ENCODE measurements around the gene TMEM178B. TPM values are rescaled to one million over a fixed set of nuclear protein-coding genes. Genes with fewer than 3 reads are reported as not detected.

The TMEM178B gene
- total and polyA plus RNA-seq, 12 donors: 1.2 to 54.6 (median 25.7) TPM

DNA sequence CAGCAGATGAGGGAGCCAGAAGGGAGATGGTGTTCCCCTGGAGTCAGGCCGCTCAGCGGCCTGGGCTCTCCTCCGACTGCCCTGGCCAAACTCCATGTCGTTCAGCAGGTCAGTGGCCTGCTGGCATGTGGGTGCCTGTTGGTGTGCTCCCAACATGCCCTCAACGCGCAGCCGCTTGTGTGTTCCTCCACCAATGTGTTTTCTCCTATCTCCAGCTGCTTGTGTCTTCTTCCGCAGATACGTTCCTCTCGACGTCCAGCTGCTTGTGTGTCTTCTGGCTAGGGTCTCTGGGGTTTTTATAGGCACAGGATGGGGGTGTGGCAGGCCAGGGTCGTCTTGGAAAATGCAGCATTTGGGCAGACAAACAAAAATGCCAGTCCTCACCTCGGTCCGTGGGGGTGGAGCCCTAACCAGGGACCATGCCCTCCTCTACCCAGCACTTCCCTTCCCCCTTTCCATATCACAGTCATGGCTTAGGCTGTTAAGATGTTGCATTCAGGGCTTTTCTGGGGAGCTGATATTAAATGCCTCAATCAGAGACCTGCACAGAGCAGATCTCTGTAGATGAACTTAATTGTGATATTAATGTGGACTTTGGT lies 111.6 kb downstream of the TMEM178B start:
- Histone ChIP-seq H3K27me3 (no peaks in the 10 kb centered on the region), H3K36me3 (no peaks in the 10 kb centered on the region), H3K9me3 (no peaks in the 10 kb centered on the region), H3K4me1 (peaks cover 0 to 3% (median 0%) of the 10 kb centered on the region in 9 donors), H3K4me3 (no peak overlapping the region), H3K27ac (no peak overlapping the region)
- DNase-seq (no peak), ATAC-seq (no peak)
- intact Hi-C loops (cut with DNase I): no loop called here
- TF ChIP-seq, protein P1, sequence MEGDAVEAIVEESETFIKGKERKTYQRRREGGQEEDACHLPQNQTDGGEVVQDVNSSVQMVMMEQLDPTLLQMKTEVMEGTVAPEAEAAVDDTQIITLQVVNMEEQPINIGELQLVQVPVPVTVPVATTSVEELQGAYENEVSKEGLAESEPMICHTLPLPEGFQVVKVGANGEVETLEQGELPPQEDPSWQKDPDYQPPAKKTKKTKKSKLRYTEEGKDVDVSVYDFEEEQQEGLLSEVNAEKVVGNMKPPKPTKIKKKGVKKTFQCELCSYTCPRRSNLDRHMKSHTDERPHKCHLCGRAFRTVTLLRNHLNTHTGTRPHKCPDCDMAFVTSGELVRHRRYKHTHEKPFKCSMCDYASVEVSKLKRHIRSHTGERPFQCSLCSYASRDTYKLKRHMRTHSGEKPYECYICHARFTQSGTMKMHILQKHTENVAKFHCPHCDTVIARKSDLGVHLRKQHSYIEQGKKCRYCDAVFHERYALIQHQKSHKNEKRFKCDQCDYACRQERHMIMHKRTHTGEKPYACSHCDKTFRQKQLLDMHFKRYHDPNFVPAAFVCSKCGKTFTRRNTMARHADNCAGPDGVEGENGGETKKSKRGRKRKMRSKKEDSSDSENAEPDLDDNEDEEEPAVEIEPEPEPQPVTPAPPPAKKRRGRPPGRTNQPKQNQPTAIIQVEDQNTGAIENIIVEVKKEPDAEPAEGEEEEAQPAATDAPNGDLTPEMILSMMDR (IDR thresholded peaks at IDR 0.05): no peak
- WGBS, 2 donors: 80 to 86% methylated on average over 14 of the region's 14 CpGs

DNA sequence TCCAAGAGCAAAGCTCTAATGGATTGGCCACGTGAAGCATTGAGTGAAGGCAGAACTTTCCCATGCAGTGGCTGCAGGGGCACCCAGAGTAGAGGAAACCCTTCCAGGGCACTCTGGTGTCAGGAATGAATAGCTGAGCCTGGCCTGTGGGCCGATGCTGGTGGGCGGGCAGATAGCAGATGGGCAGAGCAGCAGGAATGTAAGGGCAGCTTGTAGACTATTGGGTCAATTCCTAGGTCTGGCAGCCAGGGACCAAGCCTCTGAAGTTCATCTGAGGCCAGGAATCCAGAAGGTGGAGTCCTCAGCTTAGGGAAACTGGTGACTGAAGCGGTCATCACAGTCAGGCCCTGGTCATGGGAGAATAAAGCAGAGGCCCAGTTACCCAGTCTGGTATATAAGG lies 115.4 kb downstream of the TMEM178B start:
- H3K4me3 ChIP-seq: no peak overlapping the region
- H3K36me3 ChIP-seq: no peaks in the 10 kb centered on the region
- DNase-seq (no peak), ATAC-seq (no peak)
- H3K9me3 ChIP-seq: no peaks in the 10 kb centered on the region
- no peaks in the 10 kb centered on the region for H3K27me3 ChIP-seq
- TF ChIP-seq, protein P1 (IDR thresholded peaks at IDR 0.05): no peak
- no peak overlapping the region for H3K27ac ChIP-seq
- intact Hi-C loops (cut with DNase I): no loop called here
- WGBS, 2 donors: 78 to 84% methylated on average over 4 of the region's 4 CpGs
- peaks cover 0 to 3% (median 0%) of the 10 kb centered on the region in 9 donors for H3K4me1 ChIP-seq

DNA sequence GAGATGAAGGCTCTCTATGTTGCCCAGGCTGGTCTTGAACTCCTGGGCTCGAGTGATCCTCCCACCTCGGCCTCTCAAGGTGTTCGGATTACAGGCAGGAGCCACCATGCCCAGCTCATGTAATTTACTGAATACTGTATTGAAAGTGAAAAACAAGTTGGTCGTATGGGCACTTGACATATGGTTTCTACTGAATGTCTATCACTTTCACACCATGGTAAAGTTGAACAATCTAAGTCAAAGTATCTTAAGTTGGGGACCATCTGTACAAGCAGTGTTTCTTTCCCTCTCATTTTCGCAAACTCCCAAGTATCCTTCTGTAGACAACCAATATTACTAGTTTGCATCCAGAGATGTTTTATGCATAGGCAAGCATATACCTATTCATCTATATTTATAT lies 116.6 kb downstream of the TMEM178B start:
- TF ChIP-seq, protein P1 (IDR thresholded peaks at IDR 0.05): no peak
- peaks cover 0 to 3% (median 0%) of the 10 kb centered on the region in 9 donors for H3K4me1 ChIP-seq
- ATAC-seq (no peak), DNase-seq (no peak)
- intact Hi-C loops (cut with DNase I): no loop called here
- no peak overlapping the region for H3K4me3 ChIP-seq
- H3K9me3 ChIP-seq: peaks cover 0 to 4% (median 0%) of the 10 kb centered on the region in 11 donors
- WGBS, 2 donors: 66 to 80% methylated on average over 5 of the region's 5 CpGs
- H3K27ac ChIP-seq: no peak overlapping the region
- no peaks in the 10 kb centered on the region for H3K27me3 ChIP-seq
- no peaks in the 10 kb centered on the region for H3K36me3 ChIP-seq

DNA sequence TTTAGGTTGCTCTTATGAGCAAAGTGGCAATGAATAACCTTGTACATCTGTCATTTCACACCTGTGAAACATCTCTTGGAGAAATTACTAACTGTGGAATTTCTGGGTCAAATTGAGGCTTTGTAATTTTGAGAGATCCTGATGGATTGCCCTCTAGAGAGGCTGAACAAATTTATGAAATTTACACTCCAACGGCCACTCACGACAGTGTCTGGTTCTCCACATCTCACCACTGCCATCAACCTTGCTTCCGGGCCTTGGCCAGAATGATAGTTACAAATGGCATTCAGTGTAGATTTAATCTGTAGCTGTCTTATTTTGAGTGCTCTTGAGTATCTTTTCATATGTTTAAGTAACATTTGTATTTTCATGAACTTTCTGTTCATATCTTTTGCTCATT lies 117.4 kb downstream of the TMEM178B start:
- H3K4me1 ChIP-seq: peaks cover 0 to 3% (median 0%) of the 10 kb centered on the region in 9 donors
- TF ChIP-seq, protein P1 (IDR thresholded peaks at IDR 0.05): no peak
- H3K27ac ChIP-seq: no peak overlapping the region
- no peaks in the 10 kb centered on the region for H3K36me3 ChIP-seq
- ATAC-seq (no peak), DNase-seq (no peak)
- 85 to 90% methylated on average over 3 of the region's 3 CpGs for WGBS, 2 donors
- no peak overlapping the region for H3K4me3 ChIP-seq
- H3K9me3 ChIP-seq: peaks cover 0 to 4% (median 0%) of the 10 kb centered on the region in 11 donors
- H3K27me3 ChIP-seq: no peaks in the 10 kb centered on the region
- intact Hi-C loops (cut with DNase I): no loop called here
